SH-SY5Y (cell line): ENCODE measurements around the gene BANF2.

Experiments used
- GATA2 ChIP-seq: IDR thresholded peaks from 2 replicates; pipeline ENCODE4 v1.6.1; 2011; ENCODE audit warnings: mild to moderate bottlenecking, low read depth, low read length
- GATA3 ChIP-seq: IDR thresholded peaks from 2 replicates; pipeline ENCODE4 v1.6.1; 2011; ENCODE audit warnings: low read depth, mild to moderate bottlenecking, low read length, moderate library complexity

DNA sequence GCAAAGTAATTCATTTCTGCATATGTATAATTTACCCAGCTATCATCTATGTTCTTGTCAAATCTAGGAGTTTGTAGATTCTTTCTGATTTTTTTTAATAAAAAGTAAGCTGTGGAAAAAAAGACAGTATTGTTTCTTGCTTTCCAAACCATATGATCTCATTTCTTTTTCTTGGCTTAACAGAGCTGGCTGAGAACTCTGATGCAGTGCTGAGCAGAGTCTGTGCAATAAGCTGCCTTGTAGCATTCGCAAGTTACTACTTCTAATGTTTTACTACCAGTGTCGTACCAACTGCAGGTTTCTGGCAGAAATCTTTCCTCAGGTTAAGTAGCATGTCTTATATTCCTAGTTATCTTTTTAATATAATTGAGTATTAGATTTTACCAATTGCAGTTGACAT lies 33.3 kb upstream of the BANF2 start:
- no peak for TF ChIP-seq GATA2
- TF ChIP-seq GATA3: no peak
